Measurements from ENCODE around the gene KASH5. TPM values are rescaled to one million over a fixed set of nuclear protein-coding genes. Genes with fewer than 3 reads are reported as not detected.

Gene KASH5
- total and polyA plus RNA-seq, 2 donors (not counting 1 experiment from before 2014, with no cell fraction given), result 0.67 to 0.74 TPM

DNA sequence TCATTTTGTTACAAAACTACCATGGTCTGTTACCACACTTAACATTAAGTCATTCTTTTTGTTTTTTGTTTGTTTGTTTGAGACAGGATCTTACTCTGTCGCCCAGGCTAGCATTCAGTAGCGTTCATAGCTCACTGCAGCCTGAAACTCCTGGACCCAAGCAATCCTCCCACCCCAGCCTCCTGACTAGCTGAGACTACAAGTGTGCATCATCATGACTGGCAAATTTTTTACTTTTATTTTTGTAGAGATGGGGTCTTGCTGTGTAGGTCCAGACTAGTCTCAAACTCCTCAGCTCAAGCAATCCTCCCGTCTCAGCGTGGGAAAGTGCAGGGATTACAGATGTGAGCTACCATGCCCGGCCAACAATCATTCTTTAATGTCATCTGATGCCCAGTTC, 68.3 kb downstream of the KASH5 start:
- H3K79me2 ChIP-seq (ENCODE audit: control insufficient read depth, insufficient read depth, low read length), result peaks cover 73% of the 10 kb centered on the region
- H4K20me1 ChIP-seq (ENCODE audit: control insufficient read depth, insufficient read depth, low read length, poor library complexity, severe bottlenecking), result peaks cover 35% of the 10 kb centered on the region
- Mint-ChIP-seq H3K4me1 (peaks cover 30% of the 10 kb centered on the region), H3K4me3 (peak overlapping the region; percentile 32), H3K9me3 (ENCODE audit: insufficient read depth) (no peaks in the 10 kb centered on the region), H3K27me3 (no peaks in the 10 kb centered on the region), H3K27ac (no peak overlapping the region)
- no peak for ATAC-seq (ENCODE audit: low read depth)
- H3K4me2 ChIP-seq (replicated peaks; ENCODE audit: low read depth, low read length, poor library complexity, severe bottlenecking), result no peak overlapping the region
- no peak overlapping the region for H3K27ac ChIP-seq (ENCODE audit: low read length in 2 of 2)
- peaks cover 0 to 3% (median 0%) of the 10 kb centered on the region in 3 donors for H3K9me3 ChIP-seq (ENCODE audit: control extremely low read depth in 1 of 3, control insufficient read depth in 2 of 3, insufficient read depth in 1 of 3, low read length in 2 of 3)
- peaks cover 15 to 34% of the 10 kb centered on the region in 2 donors for H3K4me1 ChIP-seq (ENCODE audit: control insufficient read depth in 2 of 2, insufficient read depth in 2 of 2, low read length in 2 of 2)
- WGBS (ENCODE audit: insufficient coverage), result 100% methylated on average over 2 of the region's 5 CpGs
- ChIA-PET POLR2A (no interaction called here), CTCF (interaction anchor here (0.6 to 1.2 kb wide), 2 partner anchors 10 to 14 kb away, joined by 3 to 8 read pairs; no protein-coding TSS in a partner anchor)
- intact Hi-C loops (cut with micrococcal nuclease), result no loop called here
- H3K9ac ChIP-seq (ENCODE audit: low read length), result no peak overlapping the region
- H3K27me3 ChIP-seq (replicated peaks in 1 of 4; ENCODE audit: control extremely low read depth in 1 of 4, control insufficient read depth in 3 of 4, insufficient read depth in 4 of 4, low read length in 3 of 4), result no peaks in the 10 kb centered on the region
- H3K4me3 ChIP-seq (ENCODE audit: control extremely low read depth in 1 of 5, extremely low read depth in 1 of 5, insufficient read depth in 1 of 5, low read depth in 2 of 5, low read length in 4 of 5), result no peak overlapping the region
- no peak overlapping the region for H2AFZ ChIP-seq (ENCODE audit: insufficient read depth, low read depth, low read length, poor library complexity, severe bottlenecking)
- no peak for TF ChIP-seq EZH2 (IDR thresholded peaks at IDR 0.05; ENCODE audit: borderline replicate concordance, insufficient read depth, low read depth, low read length, poor library complexity, severe bottlenecking)
- TF ChIP-seq, protein P1, sequence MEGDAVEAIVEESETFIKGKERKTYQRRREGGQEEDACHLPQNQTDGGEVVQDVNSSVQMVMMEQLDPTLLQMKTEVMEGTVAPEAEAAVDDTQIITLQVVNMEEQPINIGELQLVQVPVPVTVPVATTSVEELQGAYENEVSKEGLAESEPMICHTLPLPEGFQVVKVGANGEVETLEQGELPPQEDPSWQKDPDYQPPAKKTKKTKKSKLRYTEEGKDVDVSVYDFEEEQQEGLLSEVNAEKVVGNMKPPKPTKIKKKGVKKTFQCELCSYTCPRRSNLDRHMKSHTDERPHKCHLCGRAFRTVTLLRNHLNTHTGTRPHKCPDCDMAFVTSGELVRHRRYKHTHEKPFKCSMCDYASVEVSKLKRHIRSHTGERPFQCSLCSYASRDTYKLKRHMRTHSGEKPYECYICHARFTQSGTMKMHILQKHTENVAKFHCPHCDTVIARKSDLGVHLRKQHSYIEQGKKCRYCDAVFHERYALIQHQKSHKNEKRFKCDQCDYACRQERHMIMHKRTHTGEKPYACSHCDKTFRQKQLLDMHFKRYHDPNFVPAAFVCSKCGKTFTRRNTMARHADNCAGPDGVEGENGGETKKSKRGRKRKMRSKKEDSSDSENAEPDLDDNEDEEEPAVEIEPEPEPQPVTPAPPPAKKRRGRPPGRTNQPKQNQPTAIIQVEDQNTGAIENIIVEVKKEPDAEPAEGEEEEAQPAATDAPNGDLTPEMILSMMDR (IDR thresholded peaks at IDR 0.05), result no peak
- peaks cover 0 to 43% of the 10 kb centered on the region in 2 experiments for H3K36me3 ChIP-seq (replicated peaks in 1 of 2; ENCODE audit: control extremely low read depth in 1 of 2, control insufficient read depth in 1 of 2, extremely low read depth in 1 of 2, insufficient read depth in 2 of 2, low read length in 1 of 2)
- no peak for DNase-seq

DNA sequence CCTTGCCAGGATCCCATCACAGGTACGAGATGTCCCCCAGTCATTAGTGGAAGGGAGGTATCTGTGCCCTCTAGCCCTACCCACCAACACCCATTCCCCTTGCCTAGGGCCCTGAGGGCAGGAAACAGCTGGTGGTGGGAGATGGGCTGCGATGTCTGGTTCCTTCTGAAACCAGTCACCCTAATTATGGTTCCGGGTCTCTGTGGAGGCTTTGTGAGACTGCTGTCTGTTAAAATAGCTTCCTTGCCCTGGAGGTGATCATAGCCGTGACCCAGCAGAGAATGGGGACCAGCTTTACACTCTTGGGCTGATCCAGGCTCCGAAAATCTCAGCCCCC, 70.5 kb downstream of the KASH5 start:
- Histone ChIP-seq H3K4me2 (replicated peaks; ENCODE audit: low read depth, low read length, poor library complexity, severe bottlenecking) (no peak overlapping the region), H3K79me2 (ENCODE audit: control insufficient read depth, insufficient read depth, low read length) (peaks cover 70% of the 10 kb centered on the region), H3K4me3 (ENCODE audit: control extremely low read depth in 1 of 5, extremely low read depth in 1 of 5, insufficient read depth in 1 of 5, low read depth in 2 of 5, low read length in 4 of 5) (no peak overlapping the region), H3K27ac (ENCODE audit: low read length in 2 of 2) (no peak overlapping the region), H4K20me1 (ENCODE audit: control insufficient read depth, insufficient read depth, low read length, poor library complexity, severe bottlenecking) (peaks cover 35% of the 10 kb centered on the region), H3K9ac (ENCODE audit: low read length) (no peak overlapping the region), H3K9me3 (ENCODE audit: control extremely low read depth in 1 of 3, control insufficient read depth in 2 of 3, insufficient read depth in 1 of 3, low read length in 2 of 3) (peaks cover 0 to 3% (median 0%) of the 10 kb centered on the region in 3 donors), H3K4me1 (ENCODE audit: control insufficient read depth in 2 of 2, insufficient read depth in 2 of 2, low read length in 2 of 2) (peaks cover 9 to 21% of the 10 kb centered on the region in 2 donors), H3K36me3 (replicated peaks in 1 of 2; ENCODE audit: control extremely low read depth in 1 of 2, control insufficient read depth in 1 of 2, extremely low read depth in 1 of 2, insufficient read depth in 2 of 2, low read length in 1 of 2) (peaks cover 0 to 52% of the 10 kb centered on the region in 2 experiments), H2AFZ (ENCODE audit: insufficient read depth, low read depth, low read length, poor library complexity, severe bottlenecking) (no peak overlapping the region), H3K27me3 (replicated peaks in 1 of 4; ENCODE audit: control extremely low read depth in 1 of 4, control insufficient read depth in 3 of 4, insufficient read depth in 4 of 4, low read length in 3 of 4) (no peaks in the 10 kb centered on the region)
- no peak for ATAC-seq (ENCODE audit: low read depth)
- no peak overlapping the region for H3K27ac Mint-ChIP-seq
- DNase-seq, result no peak
- ChIA-PET POLR2A (no interaction called here), CTCF (interaction anchor here (0.6 to 0.9 kb wide), 2 partner anchors 11 to 13 kb away, joined by 3 to 4 read pairs; no protein-coding TSS in a partner anchor)
- no peaks in the 10 kb centered on the region for H3K27me3 Mint-ChIP-seq
- H3K4me3 Mint-ChIP-seq, result no peak overlapping the region
- WGBS (ENCODE audit: insufficient coverage), result 85% methylated on average over 2 of the region's 5 CpGs
- no peaks in the 10 kb centered on the region for H3K9me3 Mint-ChIP-seq (ENCODE audit: insufficient read depth)
- TF ChIP-seq, protein P1 (IDR thresholded peaks at IDR 0.05), result no peak
- TF ChIP-seq EZH2 (IDR thresholded peaks at IDR 0.05; ENCODE audit: borderline replicate concordance, insufficient read depth, low read depth, low read length, poor library complexity, severe bottlenecking), result no peak
- intact Hi-C loops (cut with micrococcal nuclease), result no loop called here
- peaks cover 16% of the 10 kb centered on the region for H3K4me1 Mint-ChIP-seq

All from B cell (primary cell).